Subcutaneous adipose tissue (tissue), 4 donors: Measurements from ENCODE around the gene BSND. TPM values are rescaled to one million over a fixed set of nuclear protein-coding genes. Genes with fewer than 3 reads are reported as not detected.

Experiments
- total RNA-seq, 4 donors: library from RNA; depleted of rRNA; stranded (reverse); fragments of >200 nt; gene quantifications; one replicate each; pipeline ENCODE4 v1.1.0, GENCODE V29; 2016
- TF ChIP-seq, protein P1 (sequence below): fragments of 450-650 bp; IDR thresholded peaks from one replicate; pipeline ENCODE4 v1.5.1; 2016; ENCODE audit warnings: low read depth, mild to moderate bottlenecking, control low read depth, antibody characterized with exemption, moderate library complexity

The BSND gene
- total RNA-seq, 4 donors from 2014 or later = not detected

- TF ChIP-seq, protein P1, sequence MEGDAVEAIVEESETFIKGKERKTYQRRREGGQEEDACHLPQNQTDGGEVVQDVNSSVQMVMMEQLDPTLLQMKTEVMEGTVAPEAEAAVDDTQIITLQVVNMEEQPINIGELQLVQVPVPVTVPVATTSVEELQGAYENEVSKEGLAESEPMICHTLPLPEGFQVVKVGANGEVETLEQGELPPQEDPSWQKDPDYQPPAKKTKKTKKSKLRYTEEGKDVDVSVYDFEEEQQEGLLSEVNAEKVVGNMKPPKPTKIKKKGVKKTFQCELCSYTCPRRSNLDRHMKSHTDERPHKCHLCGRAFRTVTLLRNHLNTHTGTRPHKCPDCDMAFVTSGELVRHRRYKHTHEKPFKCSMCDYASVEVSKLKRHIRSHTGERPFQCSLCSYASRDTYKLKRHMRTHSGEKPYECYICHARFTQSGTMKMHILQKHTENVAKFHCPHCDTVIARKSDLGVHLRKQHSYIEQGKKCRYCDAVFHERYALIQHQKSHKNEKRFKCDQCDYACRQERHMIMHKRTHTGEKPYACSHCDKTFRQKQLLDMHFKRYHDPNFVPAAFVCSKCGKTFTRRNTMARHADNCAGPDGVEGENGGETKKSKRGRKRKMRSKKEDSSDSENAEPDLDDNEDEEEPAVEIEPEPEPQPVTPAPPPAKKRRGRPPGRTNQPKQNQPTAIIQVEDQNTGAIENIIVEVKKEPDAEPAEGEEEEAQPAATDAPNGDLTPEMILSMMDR = no peak
These were observed 16.0 kb upstream of the BSND start for GRCh38 chr1:54982739-54983138.

- TF ChIP-seq, protein P1 = no peak
These were observed 14.4 kb upstream of the BSND start for GRCh38 chr1:54984131-54984842.

- TF ChIP-seq, protein P1 = no peak
These were observed 13.2 kb upstream of the BSND start for GRCh38 chr1:54985556-54985955.

DNA sequence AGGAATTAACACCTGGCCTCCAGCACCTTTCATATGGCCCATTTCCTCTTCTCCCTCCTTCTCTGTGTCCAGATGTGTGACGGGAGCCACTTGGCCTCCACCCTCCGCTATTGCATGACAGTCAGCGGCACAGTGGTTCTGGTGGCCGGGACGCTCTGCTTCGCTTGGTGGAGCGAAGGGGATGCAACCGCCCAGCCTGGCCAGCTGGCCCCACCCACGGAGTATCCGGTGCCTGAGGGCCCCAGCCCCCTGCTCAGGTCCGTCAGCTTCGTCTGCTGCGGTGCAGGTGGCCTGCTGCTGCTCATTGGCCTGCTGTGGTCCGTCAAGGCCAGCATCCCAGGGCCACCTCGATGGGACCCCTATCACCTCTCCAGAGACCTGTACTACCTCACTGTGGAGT, 12.7 kb upstream of the BSND start:
- TF ChIP-seq, protein P1 = no peak

DNA sequence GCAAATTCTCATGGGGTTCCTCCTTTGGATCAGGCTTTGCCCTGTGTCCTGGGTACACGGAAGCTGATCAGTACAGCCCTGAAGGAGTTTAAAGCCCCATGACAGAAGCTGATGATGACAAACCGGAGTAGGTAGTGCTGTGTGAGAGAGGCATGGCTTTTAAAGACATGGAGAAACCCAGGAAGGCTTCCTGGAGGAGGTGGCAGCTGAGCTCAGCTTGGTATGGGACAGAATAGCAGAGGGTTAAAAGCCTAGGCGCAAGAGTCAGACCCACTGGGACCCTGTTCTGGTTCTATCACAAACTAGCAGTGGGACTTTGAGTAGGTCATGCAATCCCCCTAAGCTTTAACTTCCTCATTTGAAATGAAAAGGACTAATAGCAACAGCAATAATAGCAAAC, 12.2 kb upstream of the BSND start:
- TF ChIP-seq, protein P1 = no peak

DNA sequence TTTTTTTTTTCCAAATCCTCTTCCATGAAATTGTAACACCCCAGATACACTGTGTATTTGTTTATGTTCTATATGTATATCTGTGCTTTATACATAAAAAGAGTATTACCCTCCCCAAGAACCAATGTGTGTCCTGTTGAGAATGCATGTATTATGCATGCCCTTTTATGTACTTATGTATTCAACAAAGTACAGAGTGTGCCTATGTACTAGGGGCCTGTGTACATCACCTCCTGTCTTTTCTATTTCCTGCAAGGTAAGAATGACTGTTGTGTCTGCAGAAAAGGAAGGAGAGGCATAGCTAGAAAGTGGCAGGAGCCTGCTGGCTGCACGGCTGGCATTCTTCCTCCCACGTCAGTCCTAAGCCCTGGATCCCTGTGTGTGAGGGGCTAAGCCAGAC, 11.3 kb upstream of the BSND start:
- TF ChIP-seq, protein P1 = no peak

GRCh38 chr1:54987919-54988705, 10.6 kb upstream of the BSND start:
- TF ChIP-seq, protein P1 = no peak
